ENCODE results near the gene SHC3. TPM values are rescaled to one million over a fixed set of nuclear protein-coding genes. Genes with fewer than 3 reads are reported as not detected.
"Not testable (repeated sequence)": the region's sequence is repeated elsewhere in the genome, so short reads cannot be mapped to it uniquely, and the experiment has no call there.

The SHC3 gene
- total RNA-seq, 1 experiment from 2014 or later = 0.66 TPM

DNA sequence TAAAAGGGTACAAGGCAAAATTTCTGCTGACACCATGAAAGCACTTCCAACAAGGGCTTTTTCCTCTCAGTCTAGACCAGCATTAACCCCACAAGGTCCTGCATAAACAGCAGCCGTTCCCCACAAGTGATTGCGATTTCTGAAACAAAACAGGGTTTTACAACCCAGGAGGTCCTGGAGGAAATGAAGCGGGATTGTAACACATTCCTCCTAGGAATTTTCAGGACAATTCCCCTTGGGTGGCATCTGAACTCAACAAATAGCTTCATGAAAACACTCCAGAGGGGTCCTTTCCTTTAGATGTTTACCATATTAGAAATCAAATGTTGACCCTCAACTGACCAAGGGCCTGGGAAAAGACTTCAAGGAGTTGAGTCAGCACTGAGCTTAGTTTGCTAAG lies 36.7 kb upstream of the SHC3 start:
- Histone ChIP-seq H3K79me2 (ENCODE audit: low read length) (no peaks in the 10 kb centered on the region), H3K9me3 (ENCODE audit: low read length) (no peaks in the 10 kb centered on the region), H3K36me3 (ENCODE audit: low read depth, low read length) (no peaks in the 10 kb centered on the region), H3K9ac (ENCODE audit: low read length) (no peak overlapping the region), H2AFZ (ENCODE audit: low read length) (no peak overlapping the region), H3K4me2 (ENCODE audit: low read length) (no peak overlapping the region), H4K20me1 (ENCODE audit: low read length) (no peaks in the 10 kb centered on the region), H3K4me1 (ENCODE audit: insufficient read depth, low read length) (no peaks in the 10 kb centered on the region), H3K27me3 (ENCODE audit: low read length) (no peaks in the 10 kb centered on the region), H3K4me3 (ENCODE audit: low read length) (no peak overlapping the region), H3F3A (ENCODE audit: low read length, unreplicated experiment) (no peaks in the 10 kb centered on the region), H3K27ac (ENCODE audit: low read length) (no peak overlapping the region), H3K9me2 (replicated peaks; ENCODE audit: low read length) (no peaks in the 10 kb centered on the region)
- TF ChIP-seq, protein P1, sequence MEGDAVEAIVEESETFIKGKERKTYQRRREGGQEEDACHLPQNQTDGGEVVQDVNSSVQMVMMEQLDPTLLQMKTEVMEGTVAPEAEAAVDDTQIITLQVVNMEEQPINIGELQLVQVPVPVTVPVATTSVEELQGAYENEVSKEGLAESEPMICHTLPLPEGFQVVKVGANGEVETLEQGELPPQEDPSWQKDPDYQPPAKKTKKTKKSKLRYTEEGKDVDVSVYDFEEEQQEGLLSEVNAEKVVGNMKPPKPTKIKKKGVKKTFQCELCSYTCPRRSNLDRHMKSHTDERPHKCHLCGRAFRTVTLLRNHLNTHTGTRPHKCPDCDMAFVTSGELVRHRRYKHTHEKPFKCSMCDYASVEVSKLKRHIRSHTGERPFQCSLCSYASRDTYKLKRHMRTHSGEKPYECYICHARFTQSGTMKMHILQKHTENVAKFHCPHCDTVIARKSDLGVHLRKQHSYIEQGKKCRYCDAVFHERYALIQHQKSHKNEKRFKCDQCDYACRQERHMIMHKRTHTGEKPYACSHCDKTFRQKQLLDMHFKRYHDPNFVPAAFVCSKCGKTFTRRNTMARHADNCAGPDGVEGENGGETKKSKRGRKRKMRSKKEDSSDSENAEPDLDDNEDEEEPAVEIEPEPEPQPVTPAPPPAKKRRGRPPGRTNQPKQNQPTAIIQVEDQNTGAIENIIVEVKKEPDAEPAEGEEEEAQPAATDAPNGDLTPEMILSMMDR (conservative IDR thresholded peaks at IDR 0.05; ENCODE audit: low read depth, low read length) = no peak
- TF ChIP-seq EZH2 (IDR thresholded peaks at IDR 0.05; ENCODE audit: low read length, unreplicated experiment) (no peak), EZH2phosphoT487 (IDR thresholded peaks at IDR 0.05; ENCODE audit: borderline replicate concordance, low read length) (no peak)
- ChIA-PET CTCF (no interaction called here), POLR2A (ENCODE audit: unreplicated experiment) (no interaction called here)
- intact Hi-C loops (cut with micrococcal nuclease) = no loop called here
- BruUV-seq (replicated peaks) = no TSS peak
- ATAC-seq (no peak), DNase-seq (no peak)

DNA sequence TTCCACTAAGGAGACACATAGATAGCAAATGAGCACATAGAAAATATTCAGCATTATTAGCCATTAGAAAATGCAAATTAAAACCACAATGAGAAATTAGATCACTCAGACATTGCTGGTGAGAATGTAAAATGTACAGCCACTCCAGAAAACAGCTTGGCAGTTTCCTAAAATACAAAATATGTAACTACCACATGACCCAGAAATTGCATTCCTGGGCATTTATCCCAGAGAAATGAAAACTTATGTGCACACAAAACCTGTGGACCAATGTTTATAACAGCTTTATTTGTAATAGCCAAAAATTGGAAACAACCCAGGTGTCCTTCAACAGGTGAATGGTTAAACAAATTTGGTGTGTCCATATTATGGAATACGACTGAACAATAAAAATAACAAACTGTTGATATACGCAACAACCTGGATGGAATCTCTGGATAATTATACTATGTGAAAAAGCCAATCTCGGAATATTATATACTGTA lies 34.8 kb upstream of the SHC3 start:
- H3K79me2 ChIP-seq (ENCODE audit: low read length) = no peaks in the 10 kb centered on the region
- BruUV-seq (replicated peaks) = no TSS peak
- TF ChIP-seq EZH2phosphoT487 (IDR thresholded peaks at IDR 0.05; ENCODE audit: borderline replicate concordance, low read length) (no peak), EZH2 (IDR thresholded peaks at IDR 0.05; ENCODE audit: low read length, unreplicated experiment) (no peak)
- TF ChIP-seq, protein P1 (conservative IDR thresholded peaks at IDR 0.05; ENCODE audit: low read depth, low read length) = no peak
- CTCF ChIA-PET = no interaction called here
- H4K20me1 ChIP-seq (ENCODE audit: low read length) = no peaks in the 10 kb centered on the region
- H3K9ac ChIP-seq (ENCODE audit: low read length) = no peak overlapping the region
- no peaks in the 10 kb centered on the region for H3K36me3 ChIP-seq (ENCODE audit: low read depth, low read length)
- no peaks in the 10 kb centered on the region for H3K9me3 ChIP-seq (ENCODE audit: low read length)
- intact Hi-C loops (cut with micrococcal nuclease) = no loop called here
- H3K4me2 ChIP-seq (ENCODE audit: low read length) = no peak overlapping the region
- no peaks in the 10 kb centered on the region for H3K4me1 ChIP-seq (ENCODE audit: insufficient read depth, low read length)
- DNase-seq (no peak), ATAC-seq (no peak)
- no peak overlapping the region for H3K4me3 ChIP-seq (ENCODE audit: low read length)
- H3F3A ChIP-seq (ENCODE audit: low read length, unreplicated experiment) = no peaks in the 10 kb centered on the region
- no peak overlapping the region for H2AFZ ChIP-seq (ENCODE audit: low read length)
- POLR2A ChIA-PET (ENCODE audit: unreplicated experiment) = no interaction called here
- H3K9me2 ChIP-seq (replicated peaks; ENCODE audit: low read length) = no peaks in the 10 kb centered on the region
- no peaks in the 10 kb centered on the region for H3K27me3 ChIP-seq (ENCODE audit: low read length)
- no peak overlapping the region for H3K27ac ChIP-seq (ENCODE audit: low read length)

DNA sequence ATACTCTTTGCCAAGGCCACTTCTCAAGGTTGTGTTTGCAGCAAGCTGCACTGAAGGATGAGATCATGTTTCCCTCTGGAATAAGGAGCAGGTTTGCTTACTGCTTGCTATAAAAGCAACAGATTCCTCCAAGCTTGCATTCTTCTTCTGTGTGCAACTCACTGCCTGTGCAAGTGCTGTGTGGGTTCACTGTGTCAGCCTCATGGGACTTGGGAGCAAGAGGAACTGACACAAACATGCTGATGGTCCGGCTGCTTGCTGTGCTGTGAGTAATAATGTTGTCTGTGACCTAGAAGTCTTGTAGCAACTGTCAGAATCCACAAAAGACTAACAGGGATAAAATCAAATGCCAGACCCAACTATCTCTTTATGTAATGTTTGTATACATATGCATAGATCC lies 33.6 kb upstream of the SHC3 start:
- DNase-seq = no peak
- no peak for TF ChIP-seq EZH2phosphoT487 (IDR thresholded peaks at IDR 0.05; ENCODE audit: borderline replicate concordance, low read length)
- TF ChIP-seq, protein P1 (conservative IDR thresholded peaks at IDR 0.05; ENCODE audit: low read depth, low read length) = no peak
- CTCF ChIA-PET = no interaction called here
- no peaks in the 10 kb centered on the region for H3K36me3 ChIP-seq (ENCODE audit: low read depth, low read length)
- no peaks in the 10 kb centered on the region for H3K79me2 ChIP-seq (ENCODE audit: low read length)
- H2AFZ ChIP-seq (ENCODE audit: low read length) = no peak overlapping the region
- no peak overlapping the region for H3K9ac ChIP-seq (ENCODE audit: low read length)
- no peak overlapping the region for H3K4me3 ChIP-seq (ENCODE audit: low read length)
- no peak for ATAC-seq
- no TSS peak for BruUV-seq (replicated peaks)
- no peaks in the 10 kb centered on the region for H3K9me2 ChIP-seq (replicated peaks; ENCODE audit: low read length)
- no peaks in the 10 kb centered on the region for H3F3A ChIP-seq (ENCODE audit: low read length, unreplicated experiment)
- no peaks in the 10 kb centered on the region for H3K27me3 ChIP-seq (ENCODE audit: low read length)
- H4K20me1 ChIP-seq (ENCODE audit: low read length) = no peaks in the 10 kb centered on the region
- POLR2A ChIA-PET (ENCODE audit: unreplicated experiment) = no interaction called here
- H3K4me2 ChIP-seq (ENCODE audit: low read length) = no peak overlapping the region
- H3K27ac ChIP-seq (ENCODE audit: low read length) = no peak overlapping the region
- intact Hi-C loops (cut with micrococcal nuclease) = no loop called here
- no peaks in the 10 kb centered on the region for H3K4me1 ChIP-seq (ENCODE audit: insufficient read depth, low read length)
- no peaks in the 10 kb centered on the region for H3K9me3 ChIP-seq (ENCODE audit: low read length)

DNA sequence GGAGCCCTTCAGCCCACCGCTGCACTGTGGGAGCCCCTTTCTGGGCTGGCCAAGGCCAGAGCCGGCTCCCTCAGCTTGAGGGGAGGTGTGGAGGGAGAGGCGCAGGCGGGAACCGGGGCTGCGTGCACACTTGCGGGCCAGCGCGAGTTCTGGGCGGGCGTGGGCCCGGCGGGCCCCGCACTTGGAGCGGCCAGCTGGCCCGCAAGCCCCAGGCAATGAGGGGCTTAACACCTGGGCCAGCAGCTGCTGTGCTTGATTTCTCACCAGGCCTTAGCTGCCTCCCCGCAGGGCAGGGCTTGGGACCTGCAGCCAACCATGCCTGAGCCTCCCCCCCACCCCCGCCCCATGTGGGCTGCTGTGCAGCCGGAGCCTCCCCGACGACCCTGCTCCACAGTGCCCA lies 30.7 kb upstream of the SHC3 start:
- H3K36me3 ChIP-seq (ENCODE audit: low read depth, low read length); DNase-seq; H3F3A ChIP-seq (ENCODE audit: low read length, unreplicated experiment); H2AFZ ChIP-seq (ENCODE audit: low read length); H3K27ac ChIP-seq (ENCODE audit: low read length); H4K20me1 ChIP-seq (ENCODE audit: low read length); H3K4me1 ChIP-seq (ENCODE audit: insufficient read depth, low read length); intact Hi-C loops (cut with micrococcal nuclease); H3K4me3 ChIP-seq (ENCODE audit: low read length); H3K79me2 ChIP-seq (ENCODE audit: low read length); H3K9me2 ChIP-seq (replicated peaks; ENCODE audit: low read length); H3K4me2 ChIP-seq (ENCODE audit: low read length); H3K9me3 ChIP-seq (ENCODE audit: low read length); POLR2A ChIA-PET (ENCODE audit: unreplicated experiment); ATAC-seq; CTCF ChIA-PET; H3K27me3 ChIP-seq (ENCODE audit: low read length); H3K9ac ChIP-seq (ENCODE audit: low read length); BruUV-seq (replicated peaks): not testable (repeated sequence)
